Activated CD4-positive, alpha-beta T cell treated with anti-CD3 and anti-CD28 coated beads, Interleukin-2, amount 50 U/mL, for 24 hours (primary cell): ENCODE measurements around the gene CAPN10.

Experiments
- DNase-seq, 2 donors: peaks; one replicate each; pipeline ENCODE4 v3.0.0-alpha.2; 2020; ENCODE audit warnings: low read depth in 1 of 2, low spot score in 1 of 2

The CAPN10 gene

GRCh38 chr2:240563951-240564560 is 22.5 kb upstream of the CAPN10 start:
- no peak for DNase-seq

GRCh38 chr2:240564561-240565332 is 21.8 kb upstream of the CAPN10 start:
- no peak for DNase-seq

- DNase-seq, result peak; percentile 72 to 85
Measured at GRCh38 chr2:240565333-240566202, 21.0 kb upstream of the CAPN10 start.

GRCh38 chr2:240566203-240567136 is 20.1 kb upstream of the CAPN10 start:
- DNase-seq, result peak; percentile 85 to 91

- no peak for DNase-seq
Measured at GRCh38 chr2:240567137-240567871, 19.2 kb upstream of the CAPN10 start.

GRCh38 chr2:240567872-240568677 is 18.5 kb upstream of the CAPN10 start, which contains the start of gene RNPEPL1:
TSS of gene RNPEPL1 (plus strand) at chr2:240568484. CDS start at chr2:240568587, 103 bp downstream.
- DNase-seq, result no peak

- DNase-seq, result no peak
Measured at GRCh38 chr2:240568678-240569522, 17.6 kb upstream of the CAPN10 start.

- no peak for DNase-seq
Measured at GRCh38 chr2:240569523-240569997, 17.0 kb upstream of the CAPN10 start.

GRCh38 chr2:240569998-240570530 is 16.5 kb upstream of the CAPN10 start:
- DNase-seq, result no peak

- DNase-seq, result no peak
Measured at GRCh38 chr2:240570531-240571313, 15.8 kb upstream of the CAPN10 start.

- DNase-seq, result no peak
Measured at GRCh38 chr2:240571314-240571973, 15.1 kb upstream of the CAPN10 start.

- no peak for DNase-seq
Measured at GRCh38 chr2:240572141-240573031, 14.1 kb upstream of the CAPN10 start.

GRCh38 chr2:240573071-240573515 is 13.4 kb upstream of the CAPN10 start:
- no peak for DNase-seq

GRCh38 chr2:240573516-240574385 is 12.8 kb upstream of the CAPN10 start:
- no peak for DNase-seq
